HG02623 (cell line): Measurements from ENCODE around the gene CLCN7.

Source experiments
- ATAC-seq: cut with Tn5 transposase; IDR thresholded peaks from one replicate; pipeline ENCODE4 v1.9.1; 2021; ENCODE audit warnings: moderate library complexity; ENCODE audit not compliant: unreplicated experiment

Gene CLCN7

GRCh38 chr16:1432388-1433262, 42.2 kb downstream of the CLCN7 start:
- ATAC-seq: no peak

GRCh38 chr16:1431497-1432270, 43.1 kb downstream of the CLCN7 start:
- no peak for ATAC-seq

GRCh38 chr16:1430759-1431496, 43.9 kb downstream of the CLCN7 start, which contains the start of gene PERCC1:
Gene PERCC1 (plus strand): TSS chr16:1431078. CDS start chr16:1432594, 1,516 bp downstream.
- ATAC-seq: no peak

- no peak for ATAC-seq
These were observed 44.5 kb downstream of the CLCN7 start for GRCh38 chr16:1430214-1430758.

GRCh38 chr16:1429631-1430030, 45.2 kb downstream of the CLCN7 start:
- ATAC-seq: no peak

GRCh38 chr16:1429012-1429411, 45.8 kb downstream of the CLCN7 start:
- ATAC-seq: no peak

- no peak for ATAC-seq
These were observed 46.3 kb downstream of the CLCN7 start for GRCh38 chr16:1428511-1428910.

- no peak for ATAC-seq
These were observed 47.1 kb downstream of the CLCN7 start for GRCh38 chr16:1427473-1428461.

GRCh38 chr16:1426734-1427471, 47.9 kb downstream of the CLCN7 start:
- ATAC-seq: no peak

GRCh38 chr16:1425616-1426370, 49.0 kb downstream of the CLCN7 start:
- no peak for ATAC-seq

- ATAC-seq: no peak
These were observed 50.8 kb downstream of the CLCN7 start for GRCh38 chr16:1424028-1424427.

GRCh38 chr16:1422076-1422475, 52.8 kb downstream of the CLCN7 start:
- ATAC-seq: no peak

- ATAC-seq: no peak
These were observed 54.7 kb downstream of the CLCN7 start for GRCh38 chr16:1420111-1420539.

- no peak for ATAC-seq
These were observed 58.3 kb downstream of the CLCN7 start for GRCh38 chr16:1416521-1416941.

GRCh38 chr16:1414532-1415260, 60.1 kb downstream of the CLCN7 start, which contains the start of gene UNKL:
Gene UNKL (minus strand): TSS chr16:1414704. CDS start chr16:1414691, 13 bp downstream.
- ATAC-seq: peak; percentile 50

- peak; percentile 25 for ATAC-seq
These were observed 60.9 kb downstream of the CLCN7 start for GRCh38 chr16:1413684-1414531.

- no peak for ATAC-seq
These were observed 62.0 kb downstream of the CLCN7 start for GRCh38 chr16:1412847-1413246.
